Astrocyte of the hippocampus (primary cell): ENCODE measurements around the gene ZFAND4.
"Not testable (repeated sequence)": the region's sequence is repeated elsewhere in the genome, so short reads cannot be mapped to it uniquely, and the experiment has no call there.

Source experiments
- DNase-seq: peaks from one replicate; pipeline ENCODE4 v3.0.0; 2011; ENCODE audit warnings: low read depth, low spot score

ZFAND4 gene

GRCh38 chr10:45640941-45641340 is 31.6 kb downstream of the ZFAND4 start:
- DNase-seq = no peak

- DNase-seq = no peak
Observed at GRCh38 chr10:45640049-45640448, 32.5 kb downstream of the ZFAND4 start.

- no peak for DNase-seq
Observed at GRCh38 chr10:45627412-45628048, 45.0 kb downstream of the ZFAND4 start.

GRCh38 chr10:45625879-45626278 is 46.7 kb downstream of the ZFAND4 start:
- no peak for DNase-seq

GRCh38 chr10:45624724-45625123 is 47.8 kb downstream of the ZFAND4 start:
- no peak for DNase-seq

GRCh38 chr10:45614869-45615268 is 57.7 kb downstream of the ZFAND4 start:
- DNase-seq = no peak

GRCh38 chr10:45612741-45613140 is 59.8 kb downstream of the ZFAND4 start:
- no peak for DNase-seq

- DNase-seq = no peak
Observed at GRCh38 chr10:45608052-45608451, 64.5 kb downstream of the ZFAND4 start.

GRCh38 chr10:45607276-45607675 is 65.3 kb downstream of the ZFAND4 start:
- DNase-seq = no peak

GRCh38 chr10:45602836-45603235 is 69.7 kb downstream of the ZFAND4 start:
- no peak for DNase-seq

- peak; percentile 62 for DNase-seq
Observed at GRCh38 chr10:45602082-45602730, 70.4 kb downstream of the ZFAND4 start.

GRCh38 chr10:45601254-45601930 is 71.2 kb downstream of the ZFAND4 start:
- DNase-seq = not testable (repeated sequence)

GRCh38 chr10:45600337-45601253 is 72.0 kb downstream of the ZFAND4 start:
- peak; percentile 5 for DNase-seq

GRCh38 chr10:45599646-45600045 is 72.9 kb downstream of the ZFAND4 start:
- no peak for DNase-seq

GRCh38 chr10:45599021-45599603 is 73.5 kb downstream of the ZFAND4 start:
- no peak for DNase-seq

- no peak for DNase-seq
Observed at GRCh38 chr10:45596526-45596925, 76.0 kb downstream of the ZFAND4 start.

GRCh38 chr10:45594276-45595157 is 78.1 kb downstream of the ZFAND4 start:
- peak; percentile 97 for DNase-seq

GRCh38 chr10:45593938-45594275 is 78.7 kb downstream of the ZFAND4 start:
- no peak for DNase-seq

GRCh38 chr10:45592926-45593325 is 79.6 kb downstream of the ZFAND4 start:
- no peak for DNase-seq

- peak; percentile 4 for DNase-seq
Observed at GRCh38 chr10:45592432-45592831, 80.1 kb downstream of the ZFAND4 start.

- DNase-seq = no peak
Observed at GRCh38 chr10:45591280-45591679, 81.3 kb downstream of the ZFAND4 start.
